HG02571 (cell line): Measurements from ENCODE around the gene RPS15.
"Not testable (repeated sequence)": the region's sequence is repeated elsewhere in the genome, so short reads cannot be mapped to it uniquely, and the experiment has no call there.

Experiments
- ATAC-seq: cut with Tn5 transposase; IDR thresholded peaks from one replicate; pipeline ENCODE4 v1.9.1; 2021; ENCODE audit warnings: mild to moderate bottlenecking, moderate library complexity; ENCODE audit not compliant: unreplicated experiment

RPS15 gene

GRCh38 chr19:1418951-1419738 is 19.1 kb upstream of the RPS15 start:
- ATAC-seq = no peak

GRCh38 chr19:1420085-1420484 is 18.1 kb upstream of the RPS15 start:
- not testable (repeated sequence) for ATAC-seq

GRCh38 chr19:1420590-1420989 is 17.6 kb upstream of the RPS15 start:
- no peak for ATAC-seq

GRCh38 chr19:1421218-1421957 is 16.8 kb upstream of the RPS15 start:
- ATAC-seq = no peak

GRCh38 chr19:1421958-1422305 is 16.3 kb upstream of the RPS15 start:
- no peak for ATAC-seq

DNA sequence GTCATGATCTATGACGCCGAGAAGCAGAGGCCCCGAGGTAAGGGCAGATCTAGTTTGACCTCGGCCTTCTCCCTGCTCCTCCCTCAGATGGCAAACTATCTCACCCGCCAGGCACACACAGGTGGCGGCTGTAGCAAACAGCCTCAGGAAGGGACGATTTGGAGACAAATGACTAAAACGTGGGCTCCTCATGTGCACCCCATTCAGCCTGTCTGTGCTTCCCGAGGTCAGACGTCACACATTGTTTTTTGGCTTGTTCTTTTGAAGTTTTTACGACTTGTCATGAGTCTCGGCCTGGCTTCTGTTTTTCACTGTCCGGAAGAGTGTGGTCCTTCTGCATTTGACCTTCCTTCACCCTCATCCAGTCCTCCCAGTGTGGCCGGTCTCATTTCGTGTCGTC is 15.8 kb upstream of the RPS15 start:
- no peak for ATAC-seq

DNA sequence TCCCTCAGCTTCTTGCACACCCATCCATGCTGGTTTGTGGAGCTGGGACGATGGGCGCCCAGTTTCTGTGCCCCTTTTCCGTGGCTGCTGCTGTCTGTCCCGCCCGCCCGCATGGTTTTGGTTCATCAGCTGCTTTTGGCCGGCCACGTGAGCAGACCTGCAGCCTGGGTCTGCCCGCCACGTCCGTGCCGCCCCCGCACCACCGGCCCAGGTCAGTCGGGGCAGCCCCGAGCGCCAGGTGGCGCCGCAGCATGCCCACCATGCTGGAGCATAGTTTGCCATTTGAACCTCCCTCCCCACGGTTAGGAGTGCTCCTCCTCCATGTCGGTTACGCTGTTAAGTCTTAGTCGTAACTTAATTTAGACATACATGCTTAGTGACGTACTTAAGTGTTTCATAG is 15.3 kb upstream of the RPS15 start:
- no peak for ATAC-seq

- ATAC-seq = no peak
These were observed 14.6 kb upstream of the RPS15 start for GRCh38 chr19:1423436-1424191.

DNA sequence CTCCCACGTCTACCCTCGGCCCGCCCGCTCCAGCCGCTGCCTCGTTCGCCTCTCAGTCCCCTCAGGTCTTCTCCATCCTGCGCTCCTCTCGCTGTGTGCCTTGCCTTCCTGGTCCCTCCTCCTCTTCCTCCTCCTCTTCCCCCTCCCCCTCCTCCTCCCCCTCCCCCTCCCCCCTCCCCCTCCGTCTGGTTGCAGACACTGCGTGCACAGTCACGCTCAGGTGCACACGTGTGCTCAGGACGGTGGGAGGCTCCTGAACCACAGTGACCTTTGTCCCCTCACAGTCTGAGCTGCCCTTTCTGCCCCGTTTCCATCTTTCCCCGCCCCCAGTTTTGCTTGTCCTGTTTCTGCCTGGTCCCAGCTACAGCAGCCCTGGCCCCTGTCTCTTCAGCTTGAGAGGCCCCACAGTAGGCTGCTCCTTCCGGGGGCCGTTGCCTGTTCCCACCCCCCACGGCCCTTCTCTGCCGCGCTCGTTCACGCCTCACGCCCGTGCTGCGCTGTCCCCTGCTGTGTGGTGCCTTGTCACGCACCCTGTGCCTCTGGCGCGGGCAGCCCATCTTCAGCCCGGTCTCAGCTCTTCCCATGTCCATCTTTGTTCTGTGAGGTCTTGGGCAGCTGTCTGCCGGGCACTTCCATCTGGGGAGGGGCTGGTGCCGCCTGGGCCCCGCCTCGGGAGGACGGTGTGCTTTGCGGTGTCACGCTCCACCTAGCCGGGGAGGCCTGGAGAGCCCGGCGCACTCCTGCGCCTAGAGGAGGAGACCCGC is 13.8 kb upstream of the RPS15 start:
- ATAC-seq = no peak

DNA sequence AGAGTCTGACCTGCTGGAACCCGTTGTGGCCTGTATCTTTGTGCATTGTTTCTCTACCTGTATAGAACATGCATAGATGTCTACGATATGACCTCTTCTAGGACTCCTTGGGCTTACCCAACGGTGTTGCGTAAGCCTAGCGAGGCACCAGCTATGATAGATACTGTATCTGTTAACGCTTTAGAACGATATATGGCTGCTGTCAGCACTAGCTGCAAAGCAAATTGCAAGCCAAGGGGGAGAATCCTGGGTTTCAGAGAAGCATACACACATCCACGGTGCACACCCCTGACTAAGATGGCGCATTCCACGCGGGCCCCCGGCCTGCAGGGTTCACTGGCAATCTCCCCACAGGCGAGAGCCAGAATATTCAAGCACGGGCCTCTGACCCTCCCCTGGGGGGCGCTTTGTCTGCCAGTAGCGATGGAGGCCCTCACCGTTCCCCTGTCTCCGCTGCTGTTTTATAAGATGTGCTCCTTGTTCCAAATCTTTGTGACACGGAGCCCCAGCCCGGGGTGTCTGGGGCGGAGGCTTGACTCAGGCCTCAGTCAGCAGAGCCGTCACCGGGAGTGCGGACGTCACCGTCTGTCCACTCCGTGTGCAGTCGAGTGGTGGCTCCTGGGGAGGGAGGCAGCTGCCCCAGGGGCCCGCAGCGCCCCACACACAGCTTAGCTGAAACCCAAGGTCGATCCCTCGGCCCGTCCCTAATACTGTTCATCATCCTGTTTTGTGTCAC is 12.9 kb upstream of the RPS15 start:
- ATAC-seq = no peak

- ATAC-seq = no peak
These were observed 12.3 kb upstream of the RPS15 start for GRCh38 chr19:1425902-1426301.

DNA sequence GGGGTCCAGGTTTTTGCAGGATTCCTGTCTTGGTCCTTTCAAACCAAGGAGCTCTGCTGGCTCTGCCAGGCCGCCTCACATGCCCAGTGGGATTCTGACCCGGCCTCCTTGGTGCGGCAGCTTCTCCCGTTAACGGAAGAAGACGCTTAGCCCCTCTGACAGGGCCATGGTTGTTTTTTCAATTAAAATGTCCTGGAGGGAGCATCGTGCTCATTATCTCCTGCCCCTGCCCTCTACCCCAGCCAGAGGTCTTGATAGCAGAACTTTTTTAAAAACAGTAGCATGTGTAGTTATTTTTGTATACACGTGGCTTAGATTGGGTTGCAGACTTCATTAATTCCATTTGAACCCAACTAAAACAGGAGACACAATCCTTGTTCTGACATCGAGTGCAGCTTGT is 11.5 kb upstream of the RPS15 start:
- ATAC-seq = no peak

DNA sequence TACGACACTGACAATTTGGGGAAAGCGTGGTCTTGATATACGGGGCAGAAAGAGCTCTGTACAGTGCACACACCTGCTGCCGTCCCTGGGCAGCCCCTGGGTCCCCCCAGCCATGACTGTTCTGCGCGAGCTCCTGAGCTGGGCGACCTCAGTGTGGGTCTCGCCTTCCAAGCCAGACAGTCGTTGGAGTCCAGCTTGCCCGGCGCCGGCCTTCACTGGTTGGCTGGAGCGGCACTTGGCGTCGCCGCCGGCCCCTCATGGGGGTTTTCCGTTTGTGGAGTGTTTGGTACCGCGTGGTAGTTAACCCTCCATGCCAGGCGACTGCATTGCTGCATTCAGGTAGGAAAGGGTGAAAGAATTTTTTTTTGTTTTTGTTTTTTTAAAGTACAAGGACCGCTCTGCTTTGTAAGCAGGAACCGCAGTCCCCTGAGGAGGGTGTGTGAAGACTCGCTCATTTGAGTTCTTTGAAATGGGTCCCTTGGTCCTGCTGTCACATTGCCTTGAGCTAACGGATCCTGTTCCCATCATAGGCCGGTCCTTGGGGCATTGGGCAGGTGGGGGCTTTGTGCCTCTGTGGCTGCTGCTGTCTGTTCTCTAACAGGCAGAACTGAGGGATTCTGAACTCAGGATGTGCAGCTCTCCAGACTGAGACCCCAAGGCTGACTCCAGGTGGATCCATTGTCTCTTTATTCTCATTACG is 10.8 kb upstream of the RPS15 start:
- no peak for ATAC-seq

GRCh38 chr19:1428738-1429391 is 9.3 kb upstream of the RPS15 start:
- ATAC-seq = no peak

DNA sequence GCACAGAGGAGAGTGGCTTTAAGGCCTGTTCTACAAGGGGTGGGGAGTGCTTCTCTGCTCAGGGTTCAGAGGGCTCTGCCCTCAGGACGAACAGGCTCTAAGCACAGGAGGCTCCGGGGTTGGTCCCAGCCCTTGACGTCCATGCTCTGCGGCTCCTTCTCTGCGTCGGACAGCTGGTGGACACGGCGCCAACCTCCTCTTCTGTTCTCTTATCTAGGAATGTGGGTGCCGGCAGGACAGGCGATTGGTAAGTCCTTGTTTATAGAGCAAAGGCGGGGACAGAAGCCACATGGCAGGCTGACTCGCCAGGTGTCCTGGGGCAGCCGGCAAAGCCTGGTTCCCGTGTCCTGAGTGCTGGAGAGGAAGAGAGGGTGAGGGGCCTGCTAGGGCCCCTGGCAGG is 8.4 kb upstream of the RPS15 start:
- ATAC-seq = no peak

DNA sequence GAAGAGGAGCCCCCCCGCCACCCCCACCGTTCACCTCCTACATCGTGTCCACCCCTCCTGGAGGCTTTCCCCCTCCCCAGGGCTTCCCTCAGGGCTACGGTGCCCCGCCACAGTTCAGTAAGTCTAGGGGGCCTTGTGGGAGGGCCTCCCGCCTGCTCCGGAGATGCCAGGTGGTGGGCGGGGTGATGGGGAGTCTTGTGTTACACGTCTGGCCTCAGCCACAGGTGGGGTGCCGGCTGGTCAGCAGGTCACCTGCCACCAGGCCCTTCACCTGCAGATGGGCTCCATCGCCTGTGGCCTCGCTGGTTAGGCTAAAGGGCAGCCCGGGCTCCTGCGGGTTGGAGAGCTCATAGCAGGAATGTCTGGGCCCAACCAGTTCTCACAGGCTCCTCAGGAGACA is 8.0 kb upstream of the RPS15 start:
- ATAC-seq = no peak

GRCh38 chr19:1431759-1432506 is 6.3 kb upstream of the RPS15 start:
- ATAC-seq = no peak

GRCh38 chr19:1432507-1432887 is 5.7 kb upstream of the RPS15 start:
- ATAC-seq = no peak
